Lung (tissue), 12 donors: ENCODE measurements around the gene TMEM62. TPM values are rescaled to one million over a fixed set of nuclear protein-coding genes. Genes with fewer than 3 reads are reported as not detected.

Experiments used
- ATAC-seq: fragments of 200-7000 bp; cut with Tn5 transposase; one replicate; pipeline ENCODE4 v1.9.1; 2020; ENCODE audit warnings: moderate number of reproducible peaks; ENCODE audit not compliant: insufficient read depth, low FRiP score
- DNase-seq, 3 donors: peaks; one replicate each; pipeline ENCODE4 v3.0.0-alpha.2; 2013 to 2017
- H3K27ac ChIP-seq, 2 donors: one replicate each; pipeline ENCODE4 v1.5.1; 2013; ENCODE audit warnings: mild to moderate bottlenecking in 2 of 2, moderate library complexity in 2 of 2, control low read depth in 1 of 2, inconsistent platforms in 1 of 2, low read depth in 1 of 2, low read length in 1 of 2
- H3K27me3 ChIP-seq, 3 donors: one replicate each; pipeline ENCODE4 v1.5.1; 2013; ENCODE audit warnings: low read length in 2 of 3; ENCODE audit not compliant: control insufficient read depth in 3 of 3, insufficient read depth in 3 of 3
- H3K36me3 ChIP-seq, 4 donors: one replicate each; pipeline ENCODE4 v1.5.1; 2013; ENCODE audit warnings: low read length in 4 of 4, mild to moderate bottlenecking in 1 of 4, moderate library complexity in 1 of 4; ENCODE audit not compliant: control insufficient read depth in 4 of 4, insufficient read depth in 4 of 4
- H3K4me1 ChIP-seq, 5 donors: one replicate each; pipeline ENCODE4 v1.5.1; 2013; ENCODE audit warnings: low read length in 5 of 5, mild to moderate bottlenecking in 2 of 5, moderate library complexity in 1 of 5; ENCODE audit not compliant: control insufficient read depth in 5 of 5, insufficient read depth in 5 of 5
- H3K4me3 ChIP-seq: one replicate; pipeline ENCODE4 v1.5.1; 2013; ENCODE audit warnings: mild to moderate bottlenecking, control low read depth, moderate library complexity
- H3K9ac ChIP-seq, 2 donors: one replicate each; pipeline ENCODE4 v1.5.1; 2013; ENCODE audit warnings: low read length in 2 of 2, control low read depth in 1 of 2; ENCODE audit not compliant: insufficient read depth in 1 of 2
- H3K9me3 ChIP-seq, 4 donors: one replicate each; pipeline ENCODE4 v1.5.1; 2013; ENCODE audit warnings: low read length in 3 of 4, mild to moderate bottlenecking in 1 of 4, moderate library complexity in 1 of 4; ENCODE audit not compliant: control insufficient read depth in 4 of 4, insufficient read depth in 3 of 4
- WGBS, 2 donors: extraction: QIAGEN DNeasy Blood & Tissue Kit; methylation state at CpG; one replicate each; pipeline ENCODE4 v1.1.7; 2013; 5-methylcytosine and 5-hydroxymethylcytosine counted together
- polyA plus RNA-seq, 2 donors: library from polyadenylated mRNA; stranded (reverse); fragments of 200-250 nt; gene quantifications; one replicate each; pipeline ENCODE4 v1.2.1, GENCODE V29; 2013
- total RNA-seq, 2 donors: library from RNA; depleted of rRNA in 1 of 2; stranded (reverse); fragments of >200 nt in 1 of 2; gene quantifications; one replicate each; pipeline ENCODE4 v1.2.1, GENCODE V29; 2014 to 2021
- TF ChIP-seq, protein P1 (sequence below): IDR thresholded peaks from 2 replicates; pipeline ENCODE4 v1.5.1; 2012; ENCODE audit warnings: mild to moderate bottlenecking; ENCODE audit errors: control extremely low read depth, extremely low read depth
- donor health status: control.
- donor health status: control.
- donor health status: Bipolar disorder and iron deficiency.
- donor health status: healthy.
- donor health status: DM: yes; HTN: yes; CAD: no.

The TMEM62 gene
- total and polyA plus RNA-seq, 4 donors = 15.1 to 25.7 (median 21.6) TPM

DNA sequence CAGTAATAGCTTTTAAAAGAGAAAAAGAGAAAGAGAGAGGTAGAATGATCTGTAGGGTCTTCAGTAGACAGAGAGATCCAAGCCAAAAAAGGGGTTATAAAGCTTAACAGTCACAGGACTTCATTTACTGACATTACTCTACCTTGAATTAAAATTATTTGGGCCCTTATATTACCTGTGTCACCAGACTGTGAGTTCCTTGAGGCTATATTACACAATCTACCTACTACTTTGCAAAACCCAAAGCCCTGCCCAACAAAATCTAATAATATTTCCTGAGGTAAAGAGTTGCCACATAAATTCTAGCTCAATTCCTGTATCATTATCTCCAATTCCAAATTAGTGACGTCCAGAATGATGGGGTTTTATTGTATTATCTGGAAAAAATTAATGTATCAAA is 29.5 kb upstream of the TMEM62 start:
- Histone ChIP-seq H3K9me3 (no peaks in the 10 kb centered on the region), H3K27ac (no peak overlapping the region), H3K4me3 (no peak overlapping the region), H3K36me3 (peaks cover 0 to 3% (median 1%) of the 10 kb centered on the region in 4 donors), H3K9ac (no peak overlapping the region), H3K27me3 (no peaks in the 10 kb centered on the region), H3K4me1 (peaks cover 0 to 19% (median 7%) of the 10 kb centered on the region in 5 donors)
- 30 to 34% methylated on average over 1 of the region's 1 CpG for WGBS, 2 donors
- DNase-seq = no peak
- ATAC-seq = no peak
- TF ChIP-seq, protein P1, sequence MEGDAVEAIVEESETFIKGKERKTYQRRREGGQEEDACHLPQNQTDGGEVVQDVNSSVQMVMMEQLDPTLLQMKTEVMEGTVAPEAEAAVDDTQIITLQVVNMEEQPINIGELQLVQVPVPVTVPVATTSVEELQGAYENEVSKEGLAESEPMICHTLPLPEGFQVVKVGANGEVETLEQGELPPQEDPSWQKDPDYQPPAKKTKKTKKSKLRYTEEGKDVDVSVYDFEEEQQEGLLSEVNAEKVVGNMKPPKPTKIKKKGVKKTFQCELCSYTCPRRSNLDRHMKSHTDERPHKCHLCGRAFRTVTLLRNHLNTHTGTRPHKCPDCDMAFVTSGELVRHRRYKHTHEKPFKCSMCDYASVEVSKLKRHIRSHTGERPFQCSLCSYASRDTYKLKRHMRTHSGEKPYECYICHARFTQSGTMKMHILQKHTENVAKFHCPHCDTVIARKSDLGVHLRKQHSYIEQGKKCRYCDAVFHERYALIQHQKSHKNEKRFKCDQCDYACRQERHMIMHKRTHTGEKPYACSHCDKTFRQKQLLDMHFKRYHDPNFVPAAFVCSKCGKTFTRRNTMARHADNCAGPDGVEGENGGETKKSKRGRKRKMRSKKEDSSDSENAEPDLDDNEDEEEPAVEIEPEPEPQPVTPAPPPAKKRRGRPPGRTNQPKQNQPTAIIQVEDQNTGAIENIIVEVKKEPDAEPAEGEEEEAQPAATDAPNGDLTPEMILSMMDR = no peak

DNA sequence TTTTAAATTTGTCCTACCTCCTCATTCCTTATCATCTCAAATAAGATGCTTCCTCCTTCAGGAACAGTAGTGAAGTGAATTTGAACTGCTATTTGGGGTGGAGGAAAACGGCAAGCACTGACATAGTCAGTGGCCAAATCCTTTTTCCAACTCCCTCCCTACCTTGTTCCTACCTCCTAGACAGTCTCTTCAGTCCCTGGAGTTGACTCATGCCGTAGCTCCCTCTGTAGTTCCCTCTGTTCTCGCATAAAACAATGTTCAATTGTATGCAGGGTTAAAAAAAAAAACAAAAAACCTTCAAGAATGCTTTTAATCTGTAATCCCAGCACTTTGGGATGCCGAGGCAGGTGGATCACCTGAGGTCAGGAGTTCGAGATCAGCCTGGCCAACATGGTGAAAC is 29.0 kb upstream of the TMEM62 start:
- Histone ChIP-seq H3K4me3 (no peak overlapping the region), H3K9me3 (no peaks in the 10 kb centered on the region), H3K4me1 (peaks cover 0 to 19% (median 7%) of the 10 kb centered on the region in 5 donors), H3K27me3 (no peaks in the 10 kb centered on the region), H3K9ac (no peak overlapping the region), H3K36me3 (peaks cover 0 to 3% (median 1%) of the 10 kb centered on the region in 4 donors), H3K27ac (peak overlapping the region in 1 of 2 donors; percentile 55)
- WGBS, 2 donors = 61 to 66% methylated on average over 5 of the region's 5 CpGs
- TF ChIP-seq, protein P1 = no peak
- no peak for ATAC-seq
- no peak for DNase-seq

DNA sequence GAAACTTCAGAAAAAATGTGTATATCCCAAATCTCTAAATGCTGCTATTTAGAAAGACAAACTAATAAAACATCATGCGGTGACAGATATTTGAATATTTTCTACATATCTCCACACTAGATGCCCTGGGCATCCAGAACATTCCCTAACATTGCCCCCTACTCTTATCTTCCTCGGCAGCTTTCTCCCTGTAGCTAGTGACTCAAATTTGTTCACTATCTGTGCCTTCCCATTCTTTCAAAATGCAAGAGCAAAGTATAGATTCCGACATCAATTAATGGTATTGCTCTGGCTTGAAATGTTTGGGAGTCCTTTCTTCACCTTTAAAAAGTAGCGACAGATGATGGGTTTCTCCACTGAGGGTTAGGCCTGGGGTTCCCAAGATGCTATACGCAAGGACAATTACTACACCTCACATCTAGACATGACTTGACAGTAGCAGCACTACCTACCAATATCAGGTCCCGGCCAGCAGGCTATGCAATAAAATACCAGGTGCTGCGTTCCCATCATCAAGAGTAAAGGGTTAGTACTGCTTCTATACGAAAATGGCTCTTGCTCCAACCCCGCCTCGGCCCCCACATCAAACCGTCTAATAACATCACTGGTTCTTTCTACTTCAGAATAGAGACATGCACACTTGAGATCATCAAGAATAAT is 28.2 kb upstream of the TMEM62 start:
- Histone ChIP-seq H3K36me3 (peaks cover 0 to under 1% (median 0%) of the 10 kb centered on the region in 4 donors), H3K9ac (peak overlapping the region; percentile 79 to 94), H3K4me3 (peak overlapping the region; percentile 72), H3K27me3 (no peaks in the 10 kb centered on the region), H3K9me3 (no peaks in the 10 kb centered on the region), H3K27ac (peak overlapping the region; percentile 89 to 91), H3K4me1 (peaks cover 0 to 19% (median 7%) of the 10 kb centered on the region in 5 donors)
- DNase-seq = peak in 1 of 3 donors; percentile 14
- ATAC-seq = no peak
- TF ChIP-seq, protein P1 = no peak
- 12 to 14% methylated on average over 11 of the region's 11 CpGs for WGBS, 2 donors
